ENCODE data around the gene PSD. TPM values are rescaled to one million over a fixed set of nuclear protein-coding genes. Genes with fewer than 3 reads are reported as not detected.

PSD gene
- total RNA-seq (10 to 100 TPM; 11.9 to 13.3 TPM), polyA plus RNA-seq (1 to 10 TPM; 4.9 to 5.9 (median 5.3) TPM), total RNA-seq (7.7 to 16.9 (median 14.3) reads per million in 6 experiments)

DNA sequence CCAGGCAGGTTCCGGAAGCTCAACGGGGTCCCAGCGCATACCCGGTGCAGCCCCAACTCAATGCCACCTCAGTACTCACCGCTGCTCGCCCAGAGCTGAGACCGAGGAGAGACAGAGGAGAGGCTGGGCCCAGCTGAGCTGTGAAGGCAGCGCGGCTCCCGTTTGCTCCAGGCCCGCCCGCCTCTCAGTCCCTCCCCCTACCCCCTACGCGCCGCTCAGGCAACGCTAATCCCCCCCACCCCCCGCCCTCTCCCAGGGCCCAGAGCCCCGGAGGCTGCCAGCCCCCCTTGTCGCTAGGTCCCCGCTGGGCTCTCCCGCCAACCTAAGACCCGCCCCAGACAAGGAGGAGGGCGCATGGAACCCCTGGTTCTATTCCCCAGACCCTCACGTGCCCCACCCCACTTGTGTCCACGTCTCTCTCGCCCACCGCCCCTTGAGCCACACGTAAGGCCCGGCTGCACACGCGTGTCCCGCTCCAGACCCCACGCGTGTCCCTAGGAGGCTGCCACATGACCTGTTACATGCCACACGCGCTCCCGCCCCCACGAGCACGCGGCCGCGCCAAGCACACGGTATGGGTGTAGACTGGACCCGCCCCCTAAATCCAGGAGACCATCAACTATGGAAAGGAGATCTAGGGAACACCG lies at the start of gene PSD:
PSD (minus strand) TSS at position 164 of the 647 bp plus-strand sequence. CDS start 1,747 bp downstream, outside the sequence.
- peaks cover 14 to 38% (median 22%) of the 10 kb centered on the region in 5 donors for H3K27me3 Mint-ChIP-seq
- DNase-seq (no peak), ATAC-seq (no peak)
- peak within 1 kb of the TSS; percentile 67 to 100 (median 98) for H3K4me3 Mint-ChIP-seq
- peaks cover 0 to 5% (median 0%) of the 10 kb centered on the region in 3 donors for H3K36me3 Mint-ChIP-seq
- peak within 1 kb of the TSS in 2 of 10 donors; percentile 40 to 97 for H3K27ac Mint-ChIP-seq
- POLR2A ChIA-PET = no interaction called here
- peaks cover 19 to 44% (median 42%) of the 10 kb centered on the region in 4 donors for H3K4me1 Mint-ChIP-seq
- no peaks in the 10 kb centered on the region for H3K9me3 Mint-ChIP-seq

DNA sequence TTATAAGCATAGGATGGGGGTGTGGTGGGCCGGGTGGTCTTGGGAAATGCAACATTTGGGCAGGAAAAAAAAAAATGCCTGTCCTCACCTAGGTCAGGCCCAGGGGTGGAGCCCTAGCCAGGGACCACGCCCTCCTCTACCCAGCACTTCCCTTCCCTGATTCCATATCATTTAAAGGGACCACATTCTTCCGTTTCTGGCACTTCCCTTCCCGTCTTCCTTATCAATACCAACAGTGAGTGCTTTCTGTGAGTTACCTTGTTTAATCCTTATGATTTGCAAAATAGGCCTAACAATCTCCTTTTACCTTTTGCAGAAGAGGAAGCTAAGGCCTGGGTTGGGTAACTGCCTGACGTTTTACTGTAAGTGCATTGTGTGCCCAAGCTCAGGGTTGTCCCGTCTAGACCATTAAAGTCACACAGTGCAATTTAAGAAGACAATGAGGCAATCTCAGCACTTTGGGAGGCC lies 49.4 kb upstream of the PSD start:
- POLR2A ChIA-PET = interaction anchor here (0.8 to 1.4 kb wide), 2 partner anchors 18 to 33 kb away, joined by 3 to 6 read pairs; no protein-coding TSS in a partner anchor
- Mint-ChIP-seq H3K27ac (peak overlapping the region in 2 of 10 donors; percentile 25 to 27), H3K4me3 (no peak overlapping the region), H3K27me3 (peaks cover 0 to 1% (median 0%) of the 10 kb centered on the region in 5 donors), H3K36me3 (peaks cover 0 to 15% (median 5%) of the 10 kb centered on the region in 3 donors), H3K9me3 (no peaks in the 10 kb centered on the region), H3K4me1 (peaks cover 6 to 17% (median 13%) of the 10 kb centered on the region in 4 donors)
- DNase-seq = no peak
- ATAC-seq = no peak

GRCh38 chr10:102467318-102467717 lies 48.7 kb upstream of the PSD start:
- no peak for ATAC-seq
- Mint-ChIP-seq H3K9me3 (no peaks in the 10 kb centered on the region), H3K4me1 (peaks cover 12 to 18% (median 13%) of the 10 kb centered on the region in 4 donors), H3K27ac (no peak overlapping the region), H3K27me3 (peaks cover 0 to 1% (median 0%) of the 10 kb centered on the region in 5 donors), H3K4me3 (no peak overlapping the region), H3K36me3 (peaks cover 0 to 15% (median 5%) of the 10 kb centered on the region in 3 donors)
- POLR2A ChIA-PET = interaction anchor here (2.6 kb wide), 1 partner anchor 17 kb away, joined by 12 read pairs; the partner anchor contains the start of gene C10orf95
- no peak for DNase-seq

GRCh38 chr10:102465466-102465865 lies 46.9 kb upstream of the PSD start:
- peaks cover 0 to 1% (median 0%) of the 10 kb centered on the region in 5 donors for H3K27me3 Mint-ChIP-seq
- H3K4me3 Mint-ChIP-seq = no peak overlapping the region
- peaks cover 25 to 36% (median 31%) of the 10 kb centered on the region in 4 donors for H3K4me1 Mint-ChIP-seq
- H3K27ac Mint-ChIP-seq = peak overlapping the region in 1 of 10 donors; percentile 62
- no peak for DNase-seq
- peaks cover 0 to 15% (median 5%) of the 10 kb centered on the region in 3 donors for H3K36me3 Mint-ChIP-seq
- ATAC-seq = no peak
- H3K9me3 Mint-ChIP-seq = no peaks in the 10 kb centered on the region
- POLR2A ChIA-PET = interaction anchor here (2.6 kb wide), 1 partner anchor 15 kb away, joined by 12 read pairs; the partner anchor contains the start of gene C10orf95

DNA sequence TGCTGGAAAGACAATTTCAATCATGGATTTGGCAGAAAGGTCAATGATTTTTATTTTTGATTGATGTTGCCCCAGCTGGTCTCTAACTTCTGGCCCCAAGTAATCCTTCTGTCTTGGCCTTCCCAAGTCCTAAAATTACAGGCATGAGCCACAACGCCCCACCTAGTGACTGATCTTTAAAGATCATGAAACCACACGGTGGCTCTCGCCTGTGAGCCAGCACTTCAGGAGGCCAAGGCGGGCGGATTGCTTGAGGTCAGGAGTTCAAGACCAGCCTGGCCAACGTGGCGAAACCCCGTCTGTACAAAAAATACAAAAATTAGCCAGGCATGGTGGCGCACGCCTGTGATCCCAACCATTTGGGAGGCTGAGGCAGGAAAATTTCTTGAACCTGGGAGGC lies 45.4 kb upstream of the PSD start:
- H3K4me1 Mint-ChIP-seq = peaks cover 28 to 38% (median 31%) of the 10 kb centered on the region in 4 donors
- H3K4me3 Mint-ChIP-seq = no peak overlapping the region
- no peak for ATAC-seq
- DNase-seq = no peak
- H3K9me3 Mint-ChIP-seq = no peaks in the 10 kb centered on the region
- H3K27ac Mint-ChIP-seq = no peak overlapping the region
- POLR2A ChIA-PET = interaction anchor here (0.7 to 1.4 kb wide), 4 partner anchors 33 to 83 kb away, joined by 4 to 5 read pairs (median 4); no protein-coding TSS in a partner anchor
- peaks cover 0 to 1% (median 0%) of the 10 kb centered on the region in 5 donors for H3K27me3 Mint-ChIP-seq
- peaks cover 0 to 10% (median under 1%) of the 10 kb centered on the region in 3 donors for H3K36me3 Mint-ChIP-seq

DNA sequence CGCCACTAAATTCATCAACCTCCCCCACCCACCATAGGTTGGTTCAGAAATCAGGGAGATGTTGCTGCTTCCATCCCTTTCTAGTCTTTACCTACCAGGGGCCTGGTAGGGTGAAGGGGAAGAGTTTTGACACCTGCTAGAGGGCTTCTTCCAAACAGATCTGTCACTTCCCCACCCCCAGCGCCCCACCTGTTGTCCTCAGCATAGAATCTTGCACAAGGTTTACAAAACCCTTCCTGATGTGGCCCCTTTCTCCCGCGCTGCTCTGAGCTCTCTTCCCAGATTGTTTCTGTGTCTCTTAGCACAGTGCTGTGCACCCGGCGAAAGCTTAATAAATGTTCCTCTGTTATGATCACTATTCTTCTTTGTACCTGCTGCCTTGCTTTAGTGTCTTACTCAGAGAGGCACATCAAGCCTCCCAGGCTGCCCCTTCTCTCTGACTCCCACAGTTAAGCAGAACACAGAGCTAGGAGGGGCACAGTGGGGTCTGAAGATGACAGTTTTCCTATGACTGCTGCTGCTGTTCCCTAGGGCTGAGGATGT lies 44.0 kb upstream of the PSD start:
- H3K27me3 Mint-ChIP-seq = peaks cover 0 to 1% (median 0%) of the 10 kb centered on the region in 5 donors
- POLR2A ChIA-PET = interaction anchor here (0.7 to 5.4 kb wide), 7 partner anchors 12 to 233 kb away, joined by 3 to 109 read pairs (median 18); partner anchors contain the start of genes C10orf95 and CUEDC2
- ATAC-seq (no peak), DNase-seq (no peak)
- H3K4me3 Mint-ChIP-seq = peak overlapping the region in 9 of 10 donors; percentile 63 to 98 (median 91)
- peaks cover 28 to 42% (median 30%) of the 10 kb centered on the region in 4 donors for H3K4me1 Mint-ChIP-seq
- peaks cover 0 to 6% (median 0%) of the 10 kb centered on the region in 3 donors for H3K36me3 Mint-ChIP-seq
- H3K9me3 Mint-ChIP-seq = no peaks in the 10 kb centered on the region
- H3K27ac Mint-ChIP-seq = peak overlapping the region in 4 of 10 donors; percentile 17 to 86 (median 51)

- Mint-ChIP-seq H3K27ac (peak overlapping the region; percentile 73 to 93 (median 86)), H3K36me3 (peaks cover 0 to 2% (median under 1%) of the 10 kb centered on the region in 3 donors), H3K27me3 (peaks cover 0 to 1% (median 0%) of the 10 kb centered on the region in 5 donors), H3K4me1 (peaks cover 28 to 44% (median 32%) of the 10 kb centered on the region in 4 donors), H3K4me3 (peak overlapping the region; percentile 86 to 98 (median 92)), H3K9me3 (no peaks in the 10 kb centered on the region)
- DNase-seq = peak; percentile 85 to 95 (median 90)
- ATAC-seq = peak; percentile 99 to 100
- POLR2A ChIA-PET = interaction anchor here (0.5 to 5.4 kb wide), 13 partner anchors 11 to 296 kb away, joined by 3 to 109 read pairs (median 8); partner anchors contain the start of genes ACTR1A, C10orf95, CUEDC2 and FBXL15
Observed at GRCh38 chr10:102461187-102462054, 42.8 kb upstream of the PSD start.

DNA sequence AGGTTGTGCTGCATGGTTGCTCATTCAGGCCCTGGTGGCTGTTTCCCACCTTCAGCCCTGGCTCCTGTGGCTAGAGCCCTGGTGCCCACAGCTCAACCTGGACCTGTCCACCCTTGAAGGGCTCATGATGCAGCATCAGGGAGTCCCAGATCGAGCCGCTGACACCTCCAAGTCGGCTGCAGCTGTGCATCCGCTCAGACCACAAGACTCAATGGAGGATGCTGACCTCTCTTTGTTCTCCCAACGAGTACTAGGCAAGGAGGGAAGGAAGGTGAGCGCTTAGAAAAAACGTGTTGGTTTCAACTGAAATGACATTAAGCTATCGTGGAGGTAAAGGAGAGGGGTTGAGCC lies 42.2 kb upstream of the PSD start:
- POLR2A ChIA-PET = interaction anchor here (0.7 to 5.4 kb wide), 12 partner anchors 11 to 213 kb away, joined by 3 to 109 read pairs (median 9); partner anchors contain the start of genes ACTR1A, C10orf95, CUEDC2 and FBXL15
- peaks cover 0 to 1% (median 0%) of the 10 kb centered on the region in 5 donors for H3K27me3 Mint-ChIP-seq
- peak in 1 of 2 donors; percentile 18 for ATAC-seq
- no peak for DNase-seq
- H3K9me3 Mint-ChIP-seq = no peaks in the 10 kb centered on the region
- H3K4me3 Mint-ChIP-seq = peak overlapping the region; percentile 86 to 98 (median 92)
- H3K4me1 Mint-ChIP-seq = peaks cover 28 to 44% (median 32%) of the 10 kb centered on the region in 4 donors
- H3K27ac Mint-ChIP-seq = peak overlapping the region; percentile 57 to 91 (median 86)
- H3K36me3 Mint-ChIP-seq = peaks cover 0 to 3% (median 3%) of the 10 kb centered on the region in 3 donors

GRCh38 chr10:102458656-102459055 lies 40.1 kb upstream of the PSD start:
- H3K27ac Mint-ChIP-seq = peak overlapping the region in 4 of 10 donors; percentile 44 to 88 (median 70)
- H3K4me1 Mint-ChIP-seq = peaks cover 27 to 43% (median 35%) of the 10 kb centered on the region in 4 donors
- no peak for ATAC-seq
- H3K36me3 Mint-ChIP-seq = peaks cover 0 to 9% (median 3%) of the 10 kb centered on the region in 3 donors
- no peaks in the 10 kb centered on the region for H3K9me3 Mint-ChIP-seq
- peak overlapping the region in 1 of 10 donors; percentile 48 for H3K4me3 Mint-ChIP-seq
- peaks cover 0 to under 1% (median 0%) of the 10 kb centered on the region in 5 donors for H3K27me3 Mint-ChIP-seq
- POLR2A ChIA-PET = interaction anchor here (0.7 to 5.4 kb wide), 3 partner anchors 9 to 193 kb away, joined by 3 to 109 read pairs (median 10); partner anchors contain the start of genes C10orf95 and CUEDC2
- no peak for DNase-seq

GRCh38 chr10:102457591-102458150 lies 39.1 kb upstream of the PSD start:
- Mint-ChIP-seq H3K9me3 (no peaks in the 10 kb centered on the region), H3K27me3 (no peaks in the 10 kb centered on the region), H3K36me3 (peaks cover 0 to 15% (median 3%) of the 10 kb centered on the region in 3 donors), H3K27ac (peak overlapping the region in 9 of 10 donors; percentile 38 to 86 (median 56)), H3K4me1 (peaks cover 24 to 42% (median 34%) of the 10 kb centered on the region in 4 donors), H3K4me3 (peak overlapping the region in 2 of 10 donors; percentile 10 to 41)
- POLR2A ChIA-PET = interaction anchor here (0.6 to 2.5 kb wide), 2 partner anchors 9 to 25 kb away, joined by 4 to 10 read pairs; partner anchors contain the start of gene CUEDC2
- DNase-seq (no peak), ATAC-seq (no peak)

- Mint-ChIP-seq H3K27ac (peak overlapping the region in 5 of 10 donors; percentile 38 to 78 (median 58)), H3K4me1 (peaks cover 15 to 40% (median 26%) of the 10 kb centered on the region in 4 donors), H3K4me3 (no peak overlapping the region), H3K9me3 (no peaks in the 10 kb centered on the region), H3K36me3 (peaks cover 0 to 22% (median 3%) of the 10 kb centered on the region in 3 donors), H3K27me3 (no peaks in the 10 kb centered on the region)
- DNase-seq (no peak), ATAC-seq (no peak)
- POLR2A ChIA-PET = no interaction called here
Observed at GRCh38 chr10:102455893-102456471, 37.4 kb upstream of the PSD start.

Data from naive thymus-derived CD8-positive, alpha-beta T cell (primary cell).